OCI-LY7 (cell line): ENCODE results near the gene APLN. TPM values are rescaled to one million over a fixed set of nuclear protein-coding genes. Genes with fewer than 3 reads are reported as not detected.

ENCODE experiments used
- BruUV-seq: library from RNA; stranded (reverse); fragments of 400-500 nt; replicated peaks from 2 replicates; lab custom pipeline; 2021; lab: Mats Ljungman, UMichigan
- CTCF ChIA-PET: fragments of 300-600 bp; sonication (Branson Sonifier 250); formaldehyde crosslinking; loops from one replicate; lab custom pipeline; 2022; ENCODE audit warnings: antibody characterized with exemption; ENCODE audit not compliant: unreplicated experiment; lab: Charles Lee
- POLR2A ChIA-PET: fragments of 300-600 bp; sonication (Branson Sonifier 250); formaldehyde crosslinking; loops from one replicate; lab custom pipeline; 2022; ENCODE audit warnings: antibody characterized with exemption; lab: Charles Lee
- DNase-seq: peaks from one replicate; pipeline ENCODE4 v3.0.0-alpha.2; 2015; ENCODE audit warnings: low spot score
- H2AFZ ChIP-seq: fragments of 200-600 bp; sonication (generic), shearing (Covaris generic); 2 replicates; pipeline ENCODE4 v1.6.1; 2014; ENCODE audit warnings: mild to moderate bottlenecking, antibody characterized with exemption, low read length, moderate library complexity
- H3K27ac ChIP-seq: fragments of 200-600 bp; sonication (generic); 2 replicates; pipeline ENCODE4 v1.5.1; 2014; ENCODE audit warnings: mixed run types, low read depth, mild to moderate bottlenecking, moderate library complexity, low read length, inconsistent platforms; ENCODE audit not compliant: poor library complexity, severe bottlenecking
- H3K36me3 ChIP-seq: fragments of 200-600 bp; sonication (generic); 2 replicates; pipeline ENCODE4 v1.6.1; 2014; ENCODE audit warnings: mild to moderate bottlenecking, antibody characterized with exemption, low read length, moderate library complexity, mixed read lengths; ENCODE audit not compliant: insufficient read depth
- H3K4me1 ChIP-seq: fragments of 200-600 bp; sonication (generic); 2 replicates; pipeline ENCODE4 v1.5.1; 2014; ENCODE audit warnings: mild to moderate bottlenecking, low read length; ENCODE audit not compliant: insufficient read depth, poor library complexity, severe bottlenecking
- H3K4me2 ChIP-seq: fragments of 200-600 bp; sonication (generic); 2 replicates; pipeline ENCODE4 v1.6.1; 2014; ENCODE audit warnings: mild to moderate bottlenecking, low read length
- H3K4me3 ChIP-seq: fragments of 200-600 bp; sonication (generic); 2 replicates; pipeline ENCODE4 v1.5.1; 2014; ENCODE audit warnings: mild to moderate bottlenecking, low read depth, low read length; ENCODE audit not compliant: poor library complexity, severe bottlenecking
- H3K79me2 ChIP-seq: fragments of 200-600 bp; sonication (generic); 2 replicates; pipeline ENCODE4 v1.6.1; 2016; ENCODE audit warnings: low read depth, mild to moderate bottlenecking, low read length, moderate library complexity, mixed read lengths; ENCODE audit not compliant: insufficient read depth
- H3K9me2 ChIP-seq: fragments of 200-600 bp; sonication (generic); 2 replicates; pipeline ENCODE4 v1.6.1; 2016; ENCODE audit warnings: mild to moderate bottlenecking, low read length, mixed read lengths; ENCODE audit not compliant: insufficient read depth
- H3K9me3 ChIP-seq: fragments of 200-600 bp; sonication (generic); 2 replicates; pipeline ENCODE4 v1.6.1; 2014; ENCODE audit warnings: mild to moderate bottlenecking, mixed run types, low read length, mixed read lengths
- H4K20me1 ChIP-seq: fragments of 200-600 bp; sonication (generic); 2 replicates; pipeline ENCODE4 v1.6.1; 2014; ENCODE audit warnings: mild to moderate bottlenecking, antibody characterized with exemption, low read length, moderate library complexity, mixed read lengths; ENCODE audit not compliant: insufficient read depth
- EZH2phosphoT487 ChIP-seq: fragments of 200-600 bp; sonication (generic); IDR thresholded peaks from 2 replicates; pipeline ENCODE4 v1.6.1; 2018; ENCODE audit warnings: low read depth, borderline replicate concordance, mild to moderate bottlenecking, mixed run types, antibody characterized with exemption, low read length, moderate library complexity, mixed read lengths
- intact Hi-C: fragments of 100-400 bp; cut with micrococcal nuclease; formaldehyde crosslinking; loops from one replicate; pipeline ENCODE4 v1.10.0; 2022; ENCODE audit not compliant: unreplicated experiment
- total RNA-seq, 2 experiments: library from RNA; depleted of rRNA in 1 of 2; stranded (reverse); fragments of >200 nt in 1 of 2; shearing (Covaris generic) in 1 of 2; gene quantifications; 2 replicates each; pipeline ENCODE4 v1.2.3, GENCODE V29; 2014 to 2022
- TF ChIP-seq, protein P1 (sequence below): fragments of 200-600 bp; sonication (generic); conservative IDR thresholded peaks from 2 replicates; pipeline ENCODE4 v1.5.1; 2014; ENCODE audit warnings: mild to moderate bottlenecking, antibody characterized with exemption, low read length, moderate library complexity, mixed read lengths

Gene APLN
- total RNA-seq, 2 experiments from 2014 or later: 0.13 TPM; not detected in 1

- no peaks in the 10 kb centered on the region for H3K36me3 ChIP-seq
- H3K79me2 ChIP-seq: no peaks in the 10 kb centered on the region
- no peaks in the 10 kb centered on the region for H4K20me1 ChIP-seq
- no peaks in the 10 kb centered on the region for H3K4me1 ChIP-seq
- DNase-seq: no peak
- intact Hi-C loops: loop anchor here (10.0 kb wide), 1 partner anchor 250 kb away; no protein-coding TSS in a partner anchor
- no peaks in the 10 kb centered on the region for H3K9me3 ChIP-seq
- ChIA-PET POLR2A (interaction anchor here (0.6 kb wide), 1 partner anchor 1696 kb away, joined by 3 read pairs; no protein-coding TSS in a partner anchor), CTCF (no interaction called here)
- H3K27ac ChIP-seq: no peak overlapping the region
- TF ChIP-seq, protein P1, sequence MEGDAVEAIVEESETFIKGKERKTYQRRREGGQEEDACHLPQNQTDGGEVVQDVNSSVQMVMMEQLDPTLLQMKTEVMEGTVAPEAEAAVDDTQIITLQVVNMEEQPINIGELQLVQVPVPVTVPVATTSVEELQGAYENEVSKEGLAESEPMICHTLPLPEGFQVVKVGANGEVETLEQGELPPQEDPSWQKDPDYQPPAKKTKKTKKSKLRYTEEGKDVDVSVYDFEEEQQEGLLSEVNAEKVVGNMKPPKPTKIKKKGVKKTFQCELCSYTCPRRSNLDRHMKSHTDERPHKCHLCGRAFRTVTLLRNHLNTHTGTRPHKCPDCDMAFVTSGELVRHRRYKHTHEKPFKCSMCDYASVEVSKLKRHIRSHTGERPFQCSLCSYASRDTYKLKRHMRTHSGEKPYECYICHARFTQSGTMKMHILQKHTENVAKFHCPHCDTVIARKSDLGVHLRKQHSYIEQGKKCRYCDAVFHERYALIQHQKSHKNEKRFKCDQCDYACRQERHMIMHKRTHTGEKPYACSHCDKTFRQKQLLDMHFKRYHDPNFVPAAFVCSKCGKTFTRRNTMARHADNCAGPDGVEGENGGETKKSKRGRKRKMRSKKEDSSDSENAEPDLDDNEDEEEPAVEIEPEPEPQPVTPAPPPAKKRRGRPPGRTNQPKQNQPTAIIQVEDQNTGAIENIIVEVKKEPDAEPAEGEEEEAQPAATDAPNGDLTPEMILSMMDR: no peak
- no peak for TF ChIP-seq EZH2phosphoT487
- no peak overlapping the region for H3K4me2 ChIP-seq
- no TSS peak for BruUV-seq
- H3K9me2 ChIP-seq: no peaks in the 10 kb centered on the region
- no peak overlapping the region for H2AFZ ChIP-seq
- H3K4me3 ChIP-seq: no peak overlapping the region
These were observed 20.2 kb downstream of the APLN start for GRCh38 chrX:129634541-129634940.

GRCh38 chrX:129632443-129632842 lies 22.3 kb downstream of the APLN start:
- TF ChIP-seq EZH2phosphoT487: no peak
- TF ChIP-seq, protein P1: no peak
- Histone ChIP-seq H3K36me3 (no peaks in the 10 kb centered on the region), H3K79me2 (no peaks in the 10 kb centered on the region), H3K9me3 (no peaks in the 10 kb centered on the region), H2AFZ (no peak overlapping the region), H3K4me3 (no peak overlapping the region), H3K27ac (no peak overlapping the region), H3K4me1 (no peaks in the 10 kb centered on the region), H3K4me2 (no peak overlapping the region), H3K9me2 (no peaks in the 10 kb centered on the region), H4K20me1 (no peaks in the 10 kb centered on the region)
- DNase-seq: no peak
- ChIA-PET POLR2A (no interaction called here), CTCF (no interaction called here)
- BruUV-seq: no TSS peak
- intact Hi-C loops: loop anchor here (10.0 kb wide), 1 partner anchor 252 kb away; no protein-coding TSS in a partner anchor

- ChIA-PET CTCF (no interaction called here), POLR2A (no interaction called here)
- Histone ChIP-seq H3K4me2 (no peak overlapping the region), H3K36me3 (no peaks in the 10 kb centered on the region), H3K79me2 (no peaks in the 10 kb centered on the region), H3K4me1 (no peaks in the 10 kb centered on the region), H4K20me1 (no peaks in the 10 kb centered on the region), H3K4me3 (no peak overlapping the region), H3K9me3 (no peaks in the 10 kb centered on the region), H3K27ac (no peak overlapping the region), H3K9me2 (no peaks in the 10 kb centered on the region), H2AFZ (no peak overlapping the region)
- no peak for TF ChIP-seq EZH2phosphoT487
- TF ChIP-seq, protein P1: no peak
- no TSS peak for BruUV-seq
- intact Hi-C loops: loop anchor here (10.0 kb wide), 1 partner anchor 253 kb away; no protein-coding TSS in a partner anchor
- DNase-seq: no peak
These were observed 22.9 kb downstream of the APLN start for GRCh38 chrX:129631849-129632248.
